GM12878 (cell line): ENCODE measurements around the gene FCN2. TPM values are rescaled to one million over a fixed set of nuclear protein-coding genes. Genes with fewer than 3 reads are reported as not detected.

Source experiments
- ATAC-seq: fragments of 200-7000 bp; cut with Tn5 transposase; 3 replicates; pipeline ENCODE4 v1.9.1; 2020; ENCODE audit warnings: mild to moderate bottlenecking, moderate library complexity
- BruUV-seq: library from RNA; stranded (reverse); fragments of 400-500 nt; replicated peaks from 2 replicates; lab custom pipeline; 2021; lab: Mats Ljungman, UMichigan
- CTCF ChIA-PET: fragments of 300-600 bp; sonication (Branson Sonifier 250); formaldehyde crosslinking; extraction: SDS; loops from one replicate; lab custom pipeline; 2021; ENCODE audit warnings: inconsistent platforms; lab: Yijun Ruan, JAX
- POLR2A ChIA-PET: fragments of 350-600 bp; formaldehyde crosslinking; extraction: SDS; loops from one replicate; lab custom pipeline; 2021; ENCODE audit warnings: inconsistent platforms; lab: Charles Lee
- RAD21 ChIA-PET: fragments of 300-600 bp; sonication (Branson Sonifier 250); formaldehyde crosslinking; loops from one replicate; lab custom pipeline; 2023; ENCODE audit warnings: antibody characterized with exemption; ENCODE audit not compliant: unreplicated experiment; lab: Charles Lee
- SMC1A ChIA-PET: fragments of 300-600 bp; sonication (Branson Sonifier 250); formaldehyde crosslinking; loops from one replicate; lab custom pipeline; 2023; ENCODE audit not compliant: unreplicated experiment, uncharacterized antibody; lab: Charles Lee
- DNase-seq: peaks from one replicate; pipeline ENCODE4 v3.0.0-alpha.2; 2011; ENCODE audit warnings: low read depth, low spot score
- FAIRE-seq: peaks from 3 replicates; lab custom pipeline; 2011; peaks lifted over from hg19 to GRCh38; lab: Jason Lieb, UNC
- H2AFZ ChIP-seq: 2 replicates; pipeline ENCODE4 v1.6.0; 2011; ENCODE audit warnings: low read depth, low read length, control low read depth; ENCODE audit not compliant: control insufficient read depth
- H3K27ac ChIP-seq: 2 replicates; pipeline ENCODE4 v1.5.1; 2011; ENCODE audit warnings: control low read depth; ENCODE audit not compliant: control insufficient read depth, insufficient read depth
- H3K27me3 ChIP-seq, 2 experiments: replicated peaks in 1 of 2; 2 replicates each; pipeline versions ENCODE4 v1.6.0 to v1.6.1; 2011; ENCODE audit warnings: low read length in 1 of 2; ENCODE audit not compliant: control insufficient read depth in 2 of 2, insufficient read depth in 2 of 2
- H3K36me3 ChIP-seq, 2 experiments: 2 replicates each; pipeline ENCODE4 v1.5.1; 2011; ENCODE audit warnings: low read length in 1 of 2; ENCODE audit not compliant: control insufficient read depth in 2 of 2, insufficient read depth in 2 of 2
- H3K4me1 ChIP-seq: 2 replicates; pipeline ENCODE4 v1.6.1; 2011; ENCODE audit warnings: mild to moderate bottlenecking, low read length, moderate library complexity, mixed read lengths; ENCODE audit not compliant: control insufficient read depth, insufficient read depth
- H3K4me2 ChIP-seq: 2 replicates; pipeline ENCODE4 v1.6.0; 2011; ENCODE audit warnings: control low read depth; ENCODE audit not compliant: control insufficient read depth, insufficient read depth
- H3K4me3 ChIP-seq: fragments of 200-600 bp; sonication (generic); 2 replicates; pipeline ENCODE4 v1.5.1; 2016
- H3K79me2 ChIP-seq: 2 replicates; pipeline ENCODE4 v1.6.0; 2011; ENCODE audit warnings: low read length; ENCODE audit not compliant: control insufficient read depth, insufficient read depth
- H3K9ac ChIP-seq: 2 replicates; pipeline ENCODE4 v1.8.0; 2011; ENCODE audit warnings: low read length, control low read depth, mixed read lengths; ENCODE audit not compliant: control insufficient read depth, insufficient read depth
- H3K9me3 ChIP-seq: replicated peaks from 3 replicates; pipeline ENCODE4 v1.5.1; 2011; ENCODE audit warnings: mild to moderate bottlenecking, low read length; ENCODE audit not compliant: control insufficient read depth, insufficient read depth
- H4K20me1 ChIP-seq: 2 replicates; pipeline ENCODE4 v1.6.0; 2011; ENCODE audit not compliant: control insufficient read depth, insufficient read depth
- CBX5 ChIP-seq: sonication (generic); IDR thresholded peaks from 2 replicates; pipeline ENCODE4 v1.6.1; 2016; ENCODE audit warnings: low read depth, moderate library complexity, mild to moderate bottlenecking, inconsistent platforms
- EZH2 ChIP-seq: IDR thresholded peaks from 2 replicates; pipeline ENCODE4 v1.6.1; 2012; ENCODE audit warnings: low read depth, mild to moderate bottlenecking, control low read depth, inconsistent platforms, low read length, borderline replicate concordance; ENCODE audit not compliant: control insufficient read depth
- GABPA ChIP-seq: IDR thresholded peaks from 2 replicates; pipeline ENCODE4 v1.6.1; 2014; ENCODE audit warnings: antibody characterized with exemption, low read depth, mild to moderate bottlenecking, inconsistent platforms
- MEF2A ChIP-seq: IDR thresholded peaks from 2 replicates; pipeline ENCODE4 v1.6.1; 2011; ENCODE audit warnings: low read depth, mild to moderate bottlenecking, low read length, moderate library complexity; ENCODE audit not compliant: insufficient read depth
- NR2C2 ChIP-seq: IDR thresholded peaks from 2 replicates; pipeline ENCODE4 v1.6.1; 2011; ENCODE audit warnings: borderline replicate concordance, low read depth; ENCODE audit not compliant: control insufficient read depth, insufficient read length
- PAX5 ChIP-seq: IDR thresholded peaks from 2 replicates; pipeline ENCODE4 v1.6.1; 2011; ENCODE audit warnings: low read depth, low read length, borderline replicate concordance
- POU2F2 ChIP-seq: IDR thresholded peaks from 3 replicates; pipeline ENCODE4 v1.6.1; 2011; ENCODE audit warnings: low read depth, mild to moderate bottlenecking, low read length, borderline replicate concordance
- RBBP5 ChIP-seq: fragments of 200-600 bp; sonication (generic); conservative IDR thresholded peaks from 2 replicates; pipeline ENCODE4 v1.6.1; 2016
- TARDBP ChIP-seq: IDR thresholded peaks from 2 replicates; pipeline ENCODE4 v1.6.1; 2016; ENCODE audit warnings: borderline replicate concordance
- TCF12 ChIP-seq: IDR thresholded peaks from 2 replicates; pipeline ENCODE4 v1.6.1; 2011; ENCODE audit warnings: low read depth, mild to moderate bottlenecking, low read length
- USF2 ChIP-seq: IDR thresholded peaks from 2 replicates; pipeline ENCODE4 v1.6.1; 2011; ENCODE audit warnings: low read depth, low read length, improper control_type of control experiment, borderline replicate concordance
- WRNIP1 ChIP-seq: IDR thresholded peaks from 2 replicates; pipeline ENCODE4 v1.6.1; 2011; ENCODE audit warnings: low read depth, low read length, improper control_type of control experiment, borderline replicate concordance
- WGBS: methylation state at CpG from one replicate; pipeline ENCODE4 v1.1.6; 2016; ENCODE audit warnings: low lambda C conversion rate; ENCODE audit not compliant: insufficient replicate concordance, insufficient coverage; ENCODE audit errors: missing lambda C conversion rate; 5-methylcytosine and 5-hydroxymethylcytosine counted together
- in situ Hi-C: fragments of 300-500 bp; cut with MboI; formaldehyde crosslinking; loops from 9 replicates; pipeline ENCODE4 v1.14.3; 2018; ENCODE audit warnings: mixed read lengths
- intact Hi-C: fragments of 100-400 bp; cut with micrococcal nuclease; formaldehyde crosslinking; loops from one replicate; pipeline ENCODE4 v1.14.2; 2022; ENCODE audit not compliant: unreplicated experiment
- polyA plus RNA-seq, 11 experiments: library from polyadenylated mRNA; depleted of rRNA in 4 of 11; unstranded in 6 of 11; stranded (reverse) in 5 of 11; fragments of >200 nt; fragmentation: Nextera tagmentation in 4 of 11; fragmentation: Illumina TruSeq in 1 of 11; extraction: Ambion mirVana in 4 of 11; extraction: Trizol in 1 of 11; gene quantifications; 1 replicate in 1 of 11; 2 replicates in 10 of 11; pipeline versions ENCODE4 v1.2.1 to v1.2.3, GENCODE V29; 2011 to 2016; ENCODE audit warnings: inconsistent platforms in 2 of 11, missing spikeins in 2 of 11, low read depth in 1 of 11
- total RNA-seq, 4 experiments: library from RNA; depleted of rRNA in 3 of 4; stranded (reverse); fragments of >200 nt in 3 of 4; fragmentation: Illumina TruSeq in 1 of 4; extraction: Trizol in 1 of 4; gene quantifications; 2 replicates each; pipeline versions ENCODE4 v1.2.1 to v1.2.3, GENCODE V29; 2013 to 2021
- TF ChIP-seq, protein P1 (sequence below): fragments of 450-650 bp; IDR thresholded peaks from 2 replicates; pipeline ENCODE4 v1.6.1; 2016; ENCODE audit warnings: mild to moderate bottlenecking
- TF ChIP-seq, protein P2 (sequence below): fragments of 450-650 bp; IDR thresholded peaks from 2 replicates; pipeline ENCODE4 v1.6.1; 2018; ENCODE audit warnings: mild to moderate bottlenecking, low read depth, moderate library complexity; ENCODE audit not compliant: partially characterized antibody

Gene FCN2
- total and polyA plus RNA-seq, 10 of the 15 experiments (the other 5 are each of a cell fraction or from before 2014, with no cell fraction given), result not detected

DNA sequence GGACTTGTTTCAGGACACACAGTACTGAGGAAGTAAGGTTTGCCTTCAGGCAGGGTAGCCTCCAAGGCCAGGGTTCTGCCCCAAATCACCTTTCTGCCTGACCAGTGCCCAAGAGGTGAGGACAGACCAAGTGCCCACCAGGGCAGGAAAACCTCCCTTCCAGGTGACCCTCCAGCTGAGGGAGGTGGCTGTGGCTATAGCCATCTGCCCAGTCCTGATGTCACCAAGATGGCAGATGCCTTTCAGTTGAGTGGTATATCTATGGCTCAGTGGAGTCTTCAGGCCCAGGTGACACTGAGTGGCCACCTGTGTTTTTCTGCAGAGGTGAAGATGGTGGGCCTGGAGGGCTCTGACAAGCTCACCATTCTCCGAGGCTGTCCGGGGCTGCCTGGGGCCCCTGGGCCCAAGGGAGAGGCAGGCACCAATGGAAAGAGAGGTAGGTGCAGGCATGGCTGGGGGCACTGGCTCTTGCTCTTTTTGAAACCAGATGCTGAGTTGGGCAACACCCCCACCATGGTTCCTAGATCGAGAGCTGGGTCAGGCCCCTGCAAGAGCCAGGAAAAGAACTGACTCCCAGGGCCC lies 1.7 kb downstream of the FCN2 start (continued):
- TF ChIP-seq TARDBP, result no peak
- TF ChIP-seq WRNIP1, result no peak
- TF ChIP-seq MEF2A, result no peak
- no peak for TF ChIP-seq EZH2
- no peak for TF ChIP-seq USF2
- TF ChIP-seq RBBP5, result no peak
- no peak for TF ChIP-seq NR2C2
- TF ChIP-seq PAX5, result no peak
- TF ChIP-seq, all 136 proteins: peak for 0

DNA sequence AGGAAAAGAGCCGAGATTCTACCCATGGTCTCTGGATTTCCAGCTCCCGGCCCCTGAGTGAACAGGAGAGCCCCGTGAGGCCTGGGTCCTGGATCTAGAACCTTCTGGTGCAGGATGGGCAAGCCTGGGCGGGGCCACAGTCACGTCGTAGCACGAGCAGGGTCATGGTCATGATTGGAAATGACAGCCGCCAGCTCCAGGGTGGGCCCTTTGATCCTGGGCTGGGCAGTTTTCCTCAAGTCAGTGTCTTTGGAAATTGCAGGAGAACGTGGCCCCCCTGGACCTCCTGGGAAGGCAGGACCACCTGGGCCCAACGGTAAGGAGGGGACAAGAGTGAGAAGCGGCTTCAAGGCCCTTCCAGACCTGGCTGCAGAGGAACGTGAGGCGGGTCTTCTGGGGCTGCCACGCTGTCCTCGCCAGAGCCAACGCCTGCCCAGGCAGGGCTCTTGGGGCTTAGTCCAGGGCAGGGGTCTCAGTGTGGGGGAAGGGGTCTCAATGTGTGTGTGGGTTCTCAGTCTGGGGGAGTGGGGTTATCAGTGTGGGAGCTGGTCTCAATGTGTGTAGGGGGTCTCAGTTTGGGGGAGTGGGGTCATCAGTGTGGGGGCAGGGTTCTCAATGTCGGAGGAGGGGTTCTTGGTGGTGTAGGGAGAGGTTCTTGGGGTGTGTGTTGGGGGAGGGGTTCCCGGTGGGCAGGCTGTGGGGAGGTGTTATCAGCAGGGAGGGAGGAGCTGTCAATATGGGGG lies 2.6 kb downstream of the FCN2 start:
- no peaks in the 10 kb centered on the region for H3K36me3 ChIP-seq
- no peak overlapping the region for H3K4me3 ChIP-seq
- no peaks in the 10 kb centered on the region; a peak in 2 of 4 replicates for H3K27me3 ChIP-seq
- no peaks in the 10 kb centered on the region for H3K9me3 ChIP-seq
- no peak overlapping the region for H2AFZ ChIP-seq
- H3K9ac ChIP-seq, result no peak overlapping the region
- 41% methylated on average over 15 of the region's 18 CpGs for WGBS
- ChIA-PET RAD21 (no interaction called here), CTCF (no interaction called here), SMC1A (interaction anchor here (0.9 kb wide), 1 partner anchor 24 kb away, joined by 3 read pairs; no protein-coding TSS in a partner anchor), POLR2A (no interaction called here)
- H4K20me1 ChIP-seq, result no peaks in the 10 kb centered on the region
- DNase-seq (no peak), FAIRE-seq (no peak), ATAC-seq (no peak)
- H3K4me1 ChIP-seq, result no peaks in the 10 kb centered on the region
- no peaks in the 10 kb centered on the region for H3K79me2 ChIP-seq
- H3K4me2 ChIP-seq, result no peak overlapping the region
- H3K27ac ChIP-seq, result no peak overlapping the region
- intact Hi-C loops, result no loop called here
- in situ Hi-C loops, result no loop called here
- BruUV-seq, result no TSS peak
- TF ChIP-seq, protein P1, sequence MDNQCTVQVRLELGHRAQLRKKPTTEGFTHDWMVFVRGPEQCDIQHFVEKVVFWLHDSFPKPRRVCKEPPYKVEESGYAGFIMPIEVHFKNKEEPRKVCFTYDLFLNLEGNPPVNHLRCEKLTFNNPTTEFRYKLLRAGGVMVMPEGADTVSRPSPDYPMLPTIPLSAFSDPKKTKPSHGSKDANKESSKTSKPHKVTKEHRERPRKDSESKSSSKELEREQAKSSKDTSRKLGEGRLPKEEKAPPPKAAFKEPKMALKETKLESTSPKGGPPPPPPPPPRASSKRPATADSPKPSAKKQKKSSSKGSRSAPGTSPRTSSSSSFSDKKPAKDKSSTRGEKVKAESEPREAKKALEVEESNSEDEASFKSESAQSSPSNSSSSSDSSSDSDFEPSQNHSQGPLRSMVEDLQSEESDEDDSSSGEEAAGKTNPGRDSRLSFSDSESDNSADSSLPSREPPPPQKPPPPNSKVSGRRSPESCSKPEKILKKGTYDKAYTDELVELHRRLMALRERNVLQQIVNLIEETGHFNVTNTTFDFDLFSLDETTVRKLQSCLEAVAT, result no peak
- TF ChIP-seq GABPA (no peak), TCF12 (no peak), POU2F2 (no peak), CBX5 (no peak)
- TF ChIP-seq, protein P2, sequence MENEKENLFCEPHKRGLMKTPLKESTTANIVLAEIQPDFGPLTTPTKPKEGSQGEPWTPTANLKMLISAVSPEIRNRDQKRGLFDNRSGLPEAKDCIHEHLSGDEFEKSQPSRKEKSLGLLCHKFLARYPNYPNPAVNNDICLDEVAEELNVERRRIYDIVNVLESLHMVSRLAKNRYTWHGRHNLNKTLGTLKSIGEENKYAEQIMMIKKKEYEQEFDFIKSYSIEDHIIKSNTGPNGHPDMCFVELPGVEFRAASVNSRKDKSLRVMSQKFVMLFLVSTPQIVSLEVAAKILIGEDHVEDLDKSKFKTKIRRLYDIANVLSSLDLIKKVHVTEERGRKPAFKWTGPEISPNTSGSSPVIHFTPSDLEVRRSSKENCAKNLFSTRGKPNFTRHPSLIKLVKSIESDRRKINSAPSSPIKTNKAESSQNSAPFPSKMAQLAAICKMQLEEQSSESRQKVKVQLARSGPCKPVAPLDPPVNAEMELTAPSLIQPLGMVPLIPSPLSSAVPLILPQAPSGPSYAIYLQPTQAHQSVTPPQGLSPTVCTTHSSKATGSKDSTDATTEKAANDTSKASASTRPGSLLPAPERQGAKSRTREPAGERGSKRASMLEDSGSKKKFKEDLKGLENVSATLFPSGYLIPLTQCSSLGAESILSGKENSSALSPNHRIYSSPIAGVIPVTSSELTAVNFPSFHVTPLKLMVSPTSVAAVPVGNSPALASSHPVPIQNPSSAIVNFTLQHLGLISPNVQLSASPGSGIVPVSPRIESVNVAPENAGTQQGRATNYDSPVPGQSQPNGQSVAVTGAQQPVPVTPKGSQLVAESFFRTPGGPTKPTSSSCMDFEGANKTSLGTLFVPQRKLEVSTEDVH, result no peak
